ENCODE results near the gene IQCH. TPM values are rescaled to one million over a fixed set of nuclear protein-coding genes. Genes with fewer than 3 reads are reported as not detected.

The IQCH gene
- total RNA-seq, 1 experiment from 2014 or later: 2.1 TPM

DNA sequence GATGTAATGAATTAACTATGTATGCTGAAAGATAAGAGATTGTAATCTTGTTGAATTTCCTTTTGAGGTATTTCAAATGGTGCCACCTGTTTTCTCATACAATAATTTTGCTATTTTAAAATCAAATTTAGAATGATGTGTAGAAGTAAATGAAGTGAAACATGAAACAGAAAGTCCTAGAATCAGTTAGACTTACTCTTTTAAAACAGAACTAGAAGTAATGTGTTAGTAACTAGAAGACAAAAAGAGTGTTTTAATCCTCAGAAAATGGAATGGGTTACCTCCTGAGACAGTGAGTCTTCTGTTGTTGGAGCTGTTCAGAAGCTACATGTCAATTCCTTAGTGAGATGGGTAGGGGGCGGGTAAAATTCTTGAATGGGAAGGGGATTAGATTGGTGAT is 279.8 kb downstream of the IQCH start:
- Histone ChIP-seq H3K4me3 (ENCODE audit: low read length) (no peak overlapping the region), H4K20me1 (ENCODE audit: low read length) (no peaks in the 10 kb centered on the region), H3K27me3 (ENCODE audit: low read length) (no peaks in the 10 kb centered on the region), H3K9ac (ENCODE audit: low read length) (no peak overlapping the region), H3K36me3 (ENCODE audit: low read depth, low read length) (no peaks in the 10 kb centered on the region), H3K79me2 (ENCODE audit: low read length) (no peaks in the 10 kb centered on the region), H3K9me3 (ENCODE audit: low read length) (no peaks in the 10 kb centered on the region), H3K9me2 (replicated peaks; ENCODE audit: low read length) (no peaks in the 10 kb centered on the region), H3F3A (ENCODE audit: low read length, unreplicated experiment) (no peaks in the 10 kb centered on the region), H3K4me1 (ENCODE audit: insufficient read depth, low read length) (peaks cover 13% of the 10 kb centered on the region), H2AFZ (ENCODE audit: low read length) (no peak overlapping the region), H3K27ac (ENCODE audit: low read length) (no peak overlapping the region), H3K4me2 (ENCODE audit: low read length) (no peak overlapping the region)
- ChIA-PET POLR2A (ENCODE audit: unreplicated experiment) (no interaction called here), CTCF (no interaction called here)
- DNase-seq: no peak
- no TSS peak for BruUV-seq (replicated peaks)
- intact Hi-C loops (cut with micrococcal nuclease): no loop called here
- TF ChIP-seq CTCF (conservative IDR thresholded peaks at IDR 0.05; ENCODE audit: low read depth, low read length): no peak
- TF ChIP-seq EZH2 (IDR thresholded peaks at IDR 0.05; ENCODE audit: low read length, unreplicated experiment): no peak
- TF ChIP-seq EZH2phosphoT487 (IDR thresholded peaks at IDR 0.05; ENCODE audit: borderline replicate concordance, low read length): no peak
- ATAC-seq: no peak

DNA sequence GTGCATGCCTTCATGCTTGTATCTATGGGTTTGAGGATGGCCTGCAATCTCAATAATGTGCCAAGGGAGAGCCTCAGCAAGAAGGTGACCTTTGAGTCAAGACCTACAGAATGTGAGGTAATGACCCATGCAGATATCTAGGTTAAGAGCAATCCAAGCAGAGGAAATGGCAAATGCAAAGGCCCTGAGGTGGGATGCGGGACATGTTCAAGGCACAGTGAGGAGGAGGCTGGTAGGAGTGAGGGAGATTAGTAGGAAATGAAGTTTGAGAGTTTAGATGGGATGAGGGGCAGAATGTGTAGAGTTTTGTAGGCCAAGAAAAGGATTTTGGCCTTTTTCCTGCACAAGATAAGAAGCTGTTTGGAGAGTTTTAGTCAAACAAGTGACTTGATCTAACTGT is 283.2 kb downstream of the IQCH start:
- Histone ChIP-seq H3K79me2 (ENCODE audit: low read length) (peaks cover 5% of the 10 kb centered on the region; the same call in 1 of the 2 replicates), H3K4me2 (ENCODE audit: low read length) (no peak overlapping the region), H4K20me1 (ENCODE audit: low read length) (no peaks in the 10 kb centered on the region), H3K27me3 (ENCODE audit: low read length) (no peaks in the 10 kb centered on the region), H3K27ac (ENCODE audit: low read length) (no peak overlapping the region), H2AFZ (ENCODE audit: low read length) (no peak overlapping the region), H3K4me3 (ENCODE audit: low read length) (no peak overlapping the region), H3K9ac (ENCODE audit: low read length) (no peak overlapping the region), H3K9me2 (replicated peaks; ENCODE audit: low read length) (no peaks in the 10 kb centered on the region), H3K4me1 (ENCODE audit: insufficient read depth, low read length) (peaks cover 8% of the 10 kb centered on the region), H3F3A (ENCODE audit: low read length, unreplicated experiment) (no peaks in the 10 kb centered on the region), H3K9me3 (ENCODE audit: low read length) (no peaks in the 10 kb centered on the region), H3K36me3 (ENCODE audit: low read depth, low read length) (no peaks in the 10 kb centered on the region)
- no TSS peak for BruUV-seq (replicated peaks)
- TF ChIP-seq CTCF (conservative IDR thresholded peaks at IDR 0.05; ENCODE audit: low read depth, low read length) (no peak), EZH2phosphoT487 (IDR thresholded peaks at IDR 0.05; ENCODE audit: borderline replicate concordance, low read length) (no peak), EZH2 (IDR thresholded peaks at IDR 0.05; ENCODE audit: low read length, unreplicated experiment) (no peak)
- ChIA-PET CTCF (no interaction called here), POLR2A (ENCODE audit: unreplicated experiment) (no interaction called here)
- no peak for DNase-seq
- intact Hi-C loops (cut with micrococcal nuclease): no loop called here
- ATAC-seq: no peak

DNA sequence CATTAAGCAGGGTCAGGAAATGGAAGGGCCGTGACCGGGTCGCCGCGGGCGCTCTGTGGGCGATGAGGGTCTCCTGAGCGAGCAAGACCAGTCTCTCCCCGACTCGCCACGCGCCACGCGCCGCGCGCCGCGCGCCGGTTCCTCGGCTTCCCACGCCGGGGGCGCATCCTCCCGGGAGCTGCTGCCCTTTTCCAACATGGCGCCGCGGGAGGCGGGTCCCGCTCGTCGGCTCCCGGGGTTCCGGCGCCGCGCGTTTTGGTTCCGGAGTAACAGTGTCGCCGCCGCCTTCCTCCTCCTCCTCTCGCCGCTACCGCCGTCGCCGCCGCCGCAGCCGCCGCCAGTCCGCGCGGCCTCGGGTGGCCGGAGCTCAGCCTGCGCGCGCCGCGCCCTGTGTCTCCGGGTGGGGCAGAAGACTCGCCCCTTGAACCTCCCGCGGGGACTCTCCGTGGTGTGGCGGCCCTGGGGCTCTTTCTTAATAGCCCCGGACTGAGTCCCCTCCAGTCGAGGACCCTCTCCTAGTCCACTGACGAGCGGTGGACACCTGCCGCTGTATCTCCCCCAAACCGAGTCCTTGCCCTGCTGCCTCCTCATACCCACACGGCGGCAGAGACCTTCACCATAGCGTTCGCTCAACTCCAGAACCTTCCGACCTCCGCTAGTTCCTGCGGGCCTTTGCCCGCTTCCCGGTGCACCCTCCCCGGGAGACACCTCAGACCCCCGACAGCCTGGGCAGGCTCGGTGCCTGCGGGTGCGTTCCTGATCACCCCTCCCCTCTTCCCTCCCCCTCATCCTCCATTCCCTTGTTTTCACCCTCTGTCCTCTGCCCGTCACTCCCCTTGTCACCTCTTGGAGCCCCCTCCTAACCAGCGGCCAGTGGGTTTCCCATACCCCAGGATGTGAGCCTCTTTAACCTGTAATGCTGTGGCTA is 288.1 kb downstream of the IQCH start, which contains the start of gene MAP2K5:
MAP2K5 (plus strand) TSS at position 284 of the 928 bp plus-strand sequence; CDS start at position 917, 633 bp downstream.
- no TSS peak for BruUV-seq (replicated peaks)
- Histone ChIP-seq H3K79me2 (ENCODE audit: low read length) (peaks cover 14% of the 10 kb centered on the region; the same call in 1 of the 2 replicates), H3K9me3 (ENCODE audit: low read length) (no peaks in the 10 kb centered on the region), H3K36me3 (ENCODE audit: low read depth, low read length) (no peaks in the 10 kb centered on the region), H3K27ac (ENCODE audit: low read length) (peak within 1 kb of the TSS; percentile 22; the same call in 1 of the 2 replicates), H2AFZ (ENCODE audit: low read length) (peak within 1 kb of the TSS; percentile 97), H3K4me2 (ENCODE audit: low read length) (peak within 1 kb of the TSS; percentile 99), H3K4me3 (ENCODE audit: low read length) (peak within 1 kb of the TSS; percentile 95), H3K27me3 (ENCODE audit: low read length) (no peaks in the 10 kb centered on the region), H3K9ac (ENCODE audit: low read length) (peak within 1 kb of the TSS; percentile 83), H3F3A (ENCODE audit: low read length, unreplicated experiment) (no peaks in the 10 kb centered on the region), H3K9me2 (replicated peaks; ENCODE audit: low read length) (no peaks in the 10 kb centered on the region), H4K20me1 (ENCODE audit: low read length) (no peaks in the 10 kb centered on the region), H3K4me1 (ENCODE audit: insufficient read depth, low read length) (peaks cover 16% of the 10 kb centered on the region)
- peak; percentile 71 for DNase-seq
- TF ChIP-seq CTCF (conservative IDR thresholded peaks at IDR 0.05; ENCODE audit: low read depth, low read length) (no peak), EZH2phosphoT487 (IDR thresholded peaks at IDR 0.05; ENCODE audit: borderline replicate concordance, low read length) (no peak), EZH2 (IDR thresholded peaks at IDR 0.05; ENCODE audit: low read length, unreplicated experiment) (no peak)
- CTCF ChIA-PET: no interaction called here
- intact Hi-C loops (cut with micrococcal nuclease): no loop called here
- ATAC-seq: peak; percentile 81
- POLR2A ChIA-PET (ENCODE audit: unreplicated experiment): interaction anchor here (0.6 kb wide), 1 partner anchor 296 kb away, joined by 3 read pairs; no protein-coding TSS in a partner anchor

All from PC-3 (cell line).